GM11168 (cell line): Measurements from ENCODE around the gene COA1.
"Not testable (repeated sequence)": the region's sequence is repeated elsewhere in the genome, so short reads cannot be mapped to it uniquely, and the experiment has no call there.

Source experiments
- in situ Hi-C: fragments of 300-500 bp; cut with MboI; formaldehyde crosslinking; loops from one replicate; pipeline ENCODE4 v1.12.0; 2022; ENCODE audit warnings: low sequenced_read_pairs; ENCODE audit not compliant: unreplicated experiment

The COA1 gene

DNA sequence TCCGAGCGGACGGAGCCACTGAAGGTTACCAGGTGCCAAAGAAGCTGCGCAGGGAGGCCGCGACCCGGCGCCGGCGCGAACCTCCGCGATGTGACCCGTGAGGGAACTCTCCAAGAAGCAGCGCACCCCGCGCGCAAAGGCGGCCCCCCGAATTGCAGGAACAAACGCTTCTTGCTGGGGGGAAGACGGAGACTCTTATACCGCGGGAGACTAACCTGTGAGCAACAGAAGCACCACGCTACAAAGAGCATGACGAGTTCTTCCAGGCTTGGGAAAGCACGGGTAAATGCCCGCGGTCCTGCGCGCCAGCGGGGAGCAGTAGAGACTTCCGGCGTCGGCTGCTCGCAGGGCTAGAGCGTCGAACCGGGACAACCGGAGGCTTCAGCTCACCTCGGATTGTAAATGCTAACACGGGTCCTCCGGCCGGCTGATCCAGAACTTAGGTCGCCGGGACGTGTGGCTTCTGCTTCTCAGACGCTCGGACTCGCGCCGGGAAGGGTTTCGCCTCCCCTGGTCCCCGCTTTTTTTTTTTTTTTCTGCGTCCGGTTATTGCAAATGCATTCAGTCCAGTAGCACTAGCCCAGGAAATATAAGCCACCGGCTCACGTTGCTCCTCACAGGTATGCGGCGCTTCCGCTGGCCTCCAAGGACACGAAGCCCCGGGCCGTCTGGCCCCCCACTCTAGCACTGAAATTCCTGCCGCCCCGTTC, at the start of gene COA1:
TSS of gene COA1 (minus strand) at position 310 of the 710 bp plus-strand sequence. CDS start 80,909 bp downstream, outside the sequence.
- in situ Hi-C loops: loop anchor here (5.0 kb wide), 1 partner anchor 113 kb away; no protein-coding TSS in a partner anchor

GRCh38 chr7:43778293-43779044, 49.1 kb upstream of the COA1 start:
- in situ Hi-C loops: not testable (repeated sequence)

DNA sequence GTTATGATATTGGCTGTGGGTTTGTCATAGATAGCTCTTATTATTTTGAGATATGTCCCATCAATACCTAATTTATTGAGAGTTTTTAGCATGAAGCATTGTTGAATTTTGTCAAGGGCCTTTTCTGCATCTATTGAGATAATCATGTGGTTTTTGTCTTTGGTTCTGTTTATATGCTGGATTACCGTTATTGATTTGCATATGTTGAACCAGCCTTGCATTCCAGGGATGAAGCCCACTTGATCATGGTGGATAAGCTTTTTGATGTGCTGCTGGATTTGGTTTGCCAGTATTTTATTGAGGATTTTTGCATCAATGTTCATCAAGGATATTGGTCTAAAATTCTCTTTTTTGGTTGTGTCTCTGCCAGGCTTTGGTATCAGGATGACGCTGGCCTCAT, 45.9 kb upstream of the COA1 start:
- in situ Hi-C loops: not testable (repeated sequence)

- in situ Hi-C loops: not testable (repeated sequence)
Measured at GRCh38 chr7:43773268-43773667, 43.9 kb upstream of the COA1 start.

DNA sequence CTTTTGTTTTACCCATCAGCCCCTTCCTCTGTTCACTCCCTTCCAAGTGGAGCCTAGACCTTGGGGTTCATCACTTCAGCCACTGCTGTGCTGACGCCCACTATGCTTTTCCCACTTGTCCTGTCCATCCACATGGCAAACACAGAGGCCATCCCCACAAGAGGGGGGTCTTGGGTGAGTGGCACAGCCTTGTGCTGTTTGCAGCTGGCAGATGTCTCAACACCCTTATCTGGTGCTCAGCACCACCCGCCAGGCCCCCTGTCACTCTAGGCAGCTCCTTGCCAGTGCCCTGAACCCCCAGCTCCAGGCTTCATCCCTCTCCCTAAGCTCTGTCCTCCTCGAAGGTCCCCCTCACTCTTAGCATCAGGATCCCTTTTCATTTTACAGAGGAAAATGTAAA, 42.2 kb upstream of the COA1 start:
- in situ Hi-C loops: no loop called here

DNA sequence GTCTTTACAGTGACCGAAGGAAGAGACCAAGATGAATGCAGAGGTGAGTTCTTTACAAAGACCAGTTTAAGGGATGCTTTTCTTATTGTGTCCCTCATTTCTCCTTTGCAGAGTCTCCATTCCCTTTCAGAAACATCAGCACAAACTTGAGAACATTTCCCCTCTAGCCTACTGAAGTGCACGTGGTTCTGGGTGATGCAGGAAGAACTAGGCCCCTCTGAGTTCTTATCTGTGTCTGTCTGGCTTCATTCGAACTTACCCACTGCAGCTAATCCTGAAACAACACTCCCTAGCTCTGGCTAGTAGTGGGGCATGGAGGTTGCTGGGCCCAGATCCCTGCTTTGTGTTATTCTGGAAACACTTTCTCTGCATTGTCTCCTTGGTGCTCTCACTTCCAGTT, 41.8 kb upstream of the COA1 start:
- in situ Hi-C loops: no loop called here

GRCh38 chr7:43769791-43770465, 40.6 kb upstream of the COA1 start:
- in situ Hi-C loops: no loop called here

DNA sequence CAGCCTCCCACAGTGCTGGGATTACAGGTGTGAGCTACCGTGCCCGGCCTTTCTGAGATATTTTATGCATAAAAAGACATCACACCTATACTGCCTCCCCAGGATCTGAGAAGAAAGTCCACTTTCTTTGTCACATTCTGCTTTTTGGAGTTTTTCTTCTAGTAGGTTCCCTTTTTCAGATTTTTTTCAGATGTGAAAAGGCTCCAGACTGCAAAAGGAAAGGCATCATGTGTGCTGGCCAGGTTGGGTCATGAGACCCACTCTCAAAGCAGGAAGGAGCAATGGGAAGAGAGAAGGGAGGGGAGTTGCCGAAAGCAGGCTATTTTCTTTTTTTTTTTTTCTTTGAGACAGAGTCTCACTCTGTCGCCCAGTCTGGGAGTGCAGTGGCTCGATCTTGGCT, 40.0 kb upstream of the COA1 start:
- in situ Hi-C loops: no loop called here

- in situ Hi-C loops: no loop called here
Measured at GRCh38 chr7:43768887-43769272, 39.6 kb upstream of the COA1 start.

- in situ Hi-C loops: no loop called here
Measured at GRCh38 chr7:43768201-43768886, 39.0 kb upstream of the COA1 start.

GRCh38 chr7:43767311-43767710, 38.0 kb upstream of the COA1 start:
- in situ Hi-C loops: no loop called here

GRCh38 chr7:43766564-43766963, 37.2 kb upstream of the COA1 start:
- in situ Hi-C loops: no loop called here

DNA sequence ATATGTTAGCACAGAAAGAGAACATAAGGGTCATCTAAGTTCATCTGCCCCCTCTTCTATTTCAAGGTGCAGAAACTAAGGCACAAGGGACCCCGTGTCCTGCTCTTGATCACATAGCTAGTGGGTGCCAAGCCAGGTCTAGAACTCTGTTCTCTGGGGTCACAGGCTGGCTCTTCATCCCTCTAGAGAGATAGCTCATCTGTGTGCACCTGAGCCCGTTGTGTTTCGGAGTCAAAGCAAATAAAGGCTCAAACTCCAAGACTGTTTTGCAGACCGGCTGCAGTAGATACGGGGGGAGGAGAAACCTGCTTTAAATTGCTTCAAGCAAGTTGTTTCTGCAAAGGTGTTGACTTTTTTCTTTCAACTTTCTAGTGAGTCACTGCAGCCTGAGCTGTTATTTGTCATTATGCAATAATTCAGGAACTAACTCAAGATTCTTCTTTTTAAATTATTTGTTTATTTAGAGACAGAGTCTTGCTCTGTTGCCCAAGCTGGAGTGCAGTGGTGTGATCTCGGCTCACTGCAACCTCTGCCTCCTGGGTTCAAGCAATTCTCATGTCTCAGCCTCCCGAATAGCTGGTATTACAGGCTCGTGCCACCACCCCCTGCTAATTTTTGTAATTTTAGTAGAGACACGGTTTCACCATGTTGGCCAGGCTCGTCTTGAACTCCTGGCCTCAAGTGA, 35.6 kb upstream of the COA1 start:
- in situ Hi-C loops: no loop called here

- in situ Hi-C loops: no loop called here
Measured at GRCh38 chr7:43764039-43764761, 34.9 kb upstream of the COA1 start.

GRCh38 chr7:43763183-43763582, 33.9 kb upstream of the COA1 start:
- in situ Hi-C loops: no loop called here

DNA sequence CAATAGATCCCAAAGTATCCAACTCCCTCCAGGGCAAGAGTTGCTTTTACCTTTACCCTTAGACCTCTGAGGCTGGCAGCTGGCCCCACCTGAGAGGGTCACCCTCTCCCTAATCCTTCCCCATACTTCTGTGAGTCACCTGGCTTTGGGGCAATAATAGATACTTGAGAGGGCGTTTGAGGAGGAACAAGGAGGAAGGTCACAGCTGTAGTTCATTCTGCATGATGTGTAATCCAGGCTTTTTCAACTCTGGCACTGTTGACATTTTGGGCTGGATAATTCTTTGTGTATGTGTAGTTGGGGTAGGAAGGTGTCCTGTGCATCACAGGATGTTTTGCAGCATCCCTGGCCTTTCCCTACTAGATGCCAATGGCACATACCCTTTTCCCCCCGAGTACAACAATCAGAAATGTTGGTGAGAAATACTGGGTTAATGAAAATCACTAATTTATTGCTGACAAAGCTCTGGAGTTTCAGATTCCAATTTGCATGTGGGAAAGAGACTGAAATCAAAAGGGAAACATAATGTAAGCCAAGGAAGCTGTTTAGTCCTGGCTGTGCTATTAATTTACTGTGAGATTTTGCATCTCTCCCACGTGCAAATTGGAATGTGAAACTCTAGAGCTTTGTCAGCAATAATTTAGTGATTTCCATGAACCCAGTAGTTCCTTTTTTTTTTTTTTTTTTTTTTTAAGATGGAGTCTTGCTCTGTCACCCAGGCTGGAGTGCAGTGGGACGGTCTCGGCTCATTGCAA, 32.8 kb upstream of the COA1 start:
- in situ Hi-C loops: no loop called here

GRCh38 chr7:43761382-43761781, 32.1 kb upstream of the COA1 start:
- in situ Hi-C loops: no loop called here

- in situ Hi-C loops: no loop called here
Measured at GRCh38 chr7:43760861-43761260, 31.5 kb upstream of the COA1 start.
